Measurements from ENCODE around the gene ADNP2.

Gene ADNP2

DNA sequence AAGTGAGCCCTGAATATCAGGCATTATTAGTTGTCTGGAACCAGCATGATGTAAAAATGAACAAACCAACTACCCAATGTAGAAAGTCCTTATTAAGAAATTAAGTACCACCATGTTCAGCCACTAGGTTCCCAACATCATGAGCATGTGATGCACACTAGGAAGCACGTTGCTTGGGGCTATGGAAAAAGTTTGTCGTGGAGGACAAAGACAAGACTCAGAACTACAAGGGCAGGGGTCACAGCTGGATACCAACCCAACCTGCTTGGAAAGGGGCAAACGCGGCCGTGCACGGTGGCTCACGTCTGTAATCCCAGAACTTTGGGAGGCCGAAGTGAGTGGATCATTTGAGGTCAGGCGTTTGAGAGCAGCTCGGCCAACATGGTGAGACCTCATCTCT lies 64.0 kb downstream of the ADNP2 start:
- DNase-seq, result no peak

DNA sequence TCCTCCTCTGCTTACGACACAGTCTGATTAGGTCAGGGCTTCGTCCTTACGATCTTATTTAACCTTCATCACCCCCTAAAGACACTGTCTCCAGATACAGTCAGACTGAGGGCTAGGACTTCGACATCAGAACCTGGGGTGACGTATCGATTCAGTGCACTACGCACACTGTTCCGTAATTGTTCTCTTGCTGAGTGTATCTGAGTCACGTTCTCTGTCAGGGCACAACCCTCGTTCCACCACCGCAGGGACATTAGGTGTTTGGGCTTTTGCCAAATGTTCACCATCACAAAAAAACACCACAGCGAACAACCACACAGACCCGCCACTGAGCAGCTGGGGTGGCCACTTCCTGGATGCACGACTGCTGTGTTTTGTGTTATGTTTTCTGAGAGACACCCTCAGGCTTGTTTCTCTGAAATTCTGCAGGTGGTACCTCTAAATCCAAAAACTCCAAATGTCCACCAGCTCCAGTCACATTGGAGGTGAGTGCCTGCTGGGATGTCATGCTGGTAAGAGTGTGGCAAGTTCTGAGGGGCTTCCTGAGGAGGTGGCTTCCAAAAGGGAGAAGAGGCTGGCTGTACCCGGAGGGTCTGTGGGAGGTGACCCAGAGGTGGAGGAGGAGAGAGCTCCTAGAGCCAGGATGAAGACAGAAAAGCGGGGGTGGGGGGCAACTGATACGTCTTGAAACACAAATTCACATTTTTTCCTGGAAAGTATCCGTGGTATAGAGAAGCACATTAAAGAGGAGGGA lies 66.6 kb downstream of the ADNP2 start:
- no peak for DNase-seq

DNA sequence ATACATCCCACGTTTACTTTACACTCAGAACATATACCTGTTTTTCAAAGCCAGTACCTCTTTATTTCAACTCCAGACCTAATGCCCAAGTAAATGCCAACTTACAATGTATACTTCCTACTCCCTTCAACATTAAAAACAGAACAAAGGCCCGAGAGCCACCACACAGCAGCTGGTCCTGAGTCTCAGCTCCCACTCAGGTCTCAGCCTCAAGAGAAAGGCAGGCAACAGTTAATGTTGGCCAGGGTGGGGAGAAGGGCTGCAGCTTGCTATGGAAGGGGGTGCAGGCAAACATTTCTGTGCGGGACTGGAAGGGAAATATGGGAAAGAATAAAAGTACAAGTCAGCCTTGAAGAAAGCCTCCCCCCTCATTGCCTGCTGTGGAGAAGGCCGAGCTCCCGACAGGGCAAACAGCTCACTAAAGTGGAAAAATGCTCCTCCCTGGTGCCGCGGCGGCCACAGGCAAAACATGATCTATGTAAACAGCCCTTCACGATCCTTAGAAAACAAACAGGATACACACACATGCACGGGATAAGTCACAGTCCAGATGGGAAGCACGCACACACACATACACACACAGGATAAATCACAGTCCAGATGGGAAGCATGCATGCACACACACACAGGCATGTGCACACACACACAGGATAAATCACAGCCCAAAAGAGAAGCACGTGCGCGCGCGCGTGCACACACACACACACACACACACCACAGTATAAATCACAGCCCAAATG lies 67.4 kb downstream of the ADNP2 start:
- no peak for DNase-seq

DNA sequence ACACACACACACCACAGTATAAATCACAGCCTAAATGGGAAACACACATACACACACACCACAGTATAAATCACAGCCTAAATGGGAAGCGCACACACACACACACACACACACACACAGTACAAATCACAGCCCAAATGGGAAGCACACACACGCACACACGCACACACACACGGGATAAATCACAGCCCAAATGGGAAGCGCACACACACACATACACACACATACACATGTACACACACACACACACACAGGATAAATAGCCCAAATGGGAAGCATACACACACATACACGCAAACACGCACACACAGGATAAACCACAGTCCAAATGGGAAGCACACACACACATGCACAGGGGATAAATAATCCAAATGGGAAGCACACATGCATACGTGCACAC lies 68.1 kb downstream of the ADNP2 start:
- DNase-seq, result no peak

DNA sequence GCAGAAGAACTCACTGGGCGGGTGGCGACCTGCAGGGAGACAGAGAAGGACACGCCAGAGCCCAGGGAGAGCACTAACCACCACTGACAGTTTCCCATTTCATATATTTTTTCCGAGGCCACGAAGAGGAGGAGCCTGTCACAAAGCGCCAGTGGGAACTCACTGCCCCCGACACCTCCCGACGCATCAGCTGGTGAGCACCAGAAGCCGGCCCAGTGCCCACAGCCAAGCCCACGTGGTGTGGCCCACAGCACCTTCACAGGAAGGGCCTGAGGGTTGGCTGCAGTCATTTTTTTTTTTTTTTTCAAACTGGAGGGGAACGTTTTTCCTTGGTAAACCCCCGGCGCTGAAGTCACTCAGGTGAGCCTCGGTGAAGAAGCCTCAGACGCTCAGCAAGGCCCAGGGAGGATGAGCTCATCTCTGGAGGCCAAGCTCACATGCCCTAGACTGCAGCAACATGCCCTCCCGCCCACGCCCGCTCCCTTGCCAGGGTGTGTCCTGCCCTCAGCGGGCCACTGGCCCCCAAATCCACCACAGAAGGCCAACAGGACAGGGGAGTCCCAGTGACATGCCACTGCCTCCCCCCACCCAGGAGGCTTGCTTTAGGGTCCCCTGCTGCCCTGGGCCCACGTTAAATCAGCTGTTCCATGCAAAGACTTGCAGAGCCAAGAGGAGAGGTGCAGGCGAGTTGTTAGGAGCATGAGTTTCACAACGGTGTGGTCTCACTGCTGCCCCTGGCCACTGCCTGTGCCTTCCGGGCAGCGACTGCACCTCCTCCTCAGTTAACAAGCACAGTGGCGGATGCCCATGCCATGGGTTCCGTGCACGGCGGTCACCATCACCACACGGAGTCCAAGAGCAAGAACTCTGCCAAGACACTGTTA lies 70.1 kb downstream of the ADNP2 start:
- no peak for DNase-seq

DNA sequence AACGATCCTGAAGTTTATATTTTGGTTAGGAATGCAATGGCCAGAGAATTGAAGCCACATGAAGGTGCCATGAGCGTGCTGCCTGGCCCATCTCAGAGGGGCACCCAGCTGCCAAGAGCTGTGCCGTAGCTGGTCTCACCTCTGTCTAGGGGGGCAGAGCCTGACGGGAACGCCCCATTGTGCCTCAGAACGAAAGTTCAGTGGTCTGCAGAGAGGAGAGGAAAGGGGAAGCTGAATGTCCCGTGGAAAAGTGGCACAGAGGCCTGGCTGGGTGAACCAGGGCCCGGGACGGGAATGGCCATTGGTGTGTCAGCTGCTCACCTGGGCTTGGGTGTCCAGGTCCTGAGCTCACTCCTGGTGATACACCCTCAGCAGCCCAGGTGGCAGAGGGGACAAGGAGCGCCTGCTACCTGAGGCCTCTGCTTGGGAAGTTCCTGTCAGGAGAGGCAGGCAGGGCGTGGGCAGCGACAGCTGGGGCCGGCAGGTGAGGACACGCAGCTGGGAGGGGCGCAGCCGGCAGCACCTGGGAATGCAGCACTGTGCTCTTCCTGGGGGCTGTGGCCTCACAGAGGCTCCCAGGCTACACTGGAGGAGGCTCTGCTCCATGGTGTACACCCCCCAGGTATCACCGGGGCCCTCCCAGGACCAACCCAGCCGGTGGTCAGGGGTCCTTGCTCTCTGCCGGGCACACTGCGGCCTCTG lies 70.9 kb downstream of the ADNP2 start:
- DNase-seq, result no peak

DNA sequence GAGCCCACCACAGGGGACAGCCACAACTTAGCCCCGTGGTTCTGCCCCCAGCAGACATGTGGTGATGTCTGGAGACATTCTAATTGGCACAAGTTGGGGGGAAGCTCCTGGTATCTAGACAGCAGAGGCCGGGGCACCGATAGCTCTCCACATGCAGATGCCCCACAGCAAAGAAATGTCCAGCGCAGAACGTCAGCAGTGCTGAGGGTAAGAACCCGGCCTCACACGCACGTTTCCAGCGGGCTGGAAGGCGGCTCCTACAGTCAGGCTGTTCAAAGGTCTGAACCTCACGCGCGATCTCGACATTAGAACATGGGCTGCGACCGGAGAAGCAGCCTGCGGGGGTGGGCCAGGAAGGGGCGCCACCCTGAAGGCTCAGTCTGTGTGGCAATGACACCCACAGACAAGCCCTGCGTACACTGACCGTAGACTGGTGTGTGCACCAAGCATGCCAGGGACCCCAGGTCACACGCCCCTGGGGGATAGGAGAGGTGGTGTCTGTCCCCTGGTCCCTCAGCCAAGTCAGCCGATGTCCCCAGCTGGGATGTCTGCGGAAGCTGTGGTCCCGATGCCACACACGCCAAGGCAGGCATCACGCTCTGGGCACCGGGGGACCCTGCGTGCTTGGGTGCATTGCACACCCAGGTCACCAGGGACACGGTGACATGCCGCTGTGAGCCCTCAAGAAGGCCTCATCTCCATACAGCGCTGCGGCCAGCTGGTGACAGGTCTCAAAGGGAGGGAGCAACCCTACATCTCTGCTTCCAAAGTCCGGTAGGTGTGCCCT lies 71.9 kb downstream of the ADNP2 start:
- no peak for DNase-seq

DNA sequence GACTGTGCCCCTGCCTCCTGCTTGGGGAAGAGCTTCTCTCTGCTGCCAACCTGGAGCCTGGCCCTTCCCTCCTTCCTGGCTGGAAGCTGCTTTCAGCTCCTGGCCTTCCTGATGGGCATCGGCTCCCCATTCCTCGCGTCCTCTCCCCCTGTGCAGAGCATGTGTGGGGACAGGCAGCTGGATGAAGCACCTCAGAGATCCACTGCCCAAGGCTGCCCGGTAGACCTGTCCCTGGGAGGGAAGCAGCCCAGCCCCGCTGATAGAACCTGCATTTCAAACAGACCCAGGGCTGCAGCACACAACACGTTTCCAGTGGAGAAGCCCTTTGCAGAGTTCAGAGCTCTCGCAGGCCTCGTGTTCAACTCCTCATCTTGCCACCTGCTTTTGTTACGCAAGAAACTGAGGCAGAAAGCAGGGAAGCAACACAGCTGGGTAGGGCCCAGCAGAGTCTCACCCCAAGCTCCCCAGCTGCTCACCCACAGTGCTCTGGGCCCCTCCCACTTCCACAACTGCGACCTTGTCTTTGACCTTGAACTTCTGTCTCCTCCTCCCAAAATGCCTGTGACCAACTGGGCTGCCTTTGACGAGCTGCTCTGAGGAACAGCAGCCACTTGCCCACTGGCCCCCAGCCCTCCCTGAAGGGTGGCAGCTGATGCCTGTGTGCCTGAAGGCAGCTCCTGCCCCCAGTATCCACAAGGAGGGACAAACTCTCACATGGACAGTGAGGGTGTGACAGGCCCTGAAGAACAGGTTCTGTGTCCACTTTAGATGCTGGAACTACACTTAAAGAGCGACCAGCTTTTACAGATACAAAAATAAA lies 72.8 kb downstream of the ADNP2 start:
- DNase-seq, result no peak

DNA sequence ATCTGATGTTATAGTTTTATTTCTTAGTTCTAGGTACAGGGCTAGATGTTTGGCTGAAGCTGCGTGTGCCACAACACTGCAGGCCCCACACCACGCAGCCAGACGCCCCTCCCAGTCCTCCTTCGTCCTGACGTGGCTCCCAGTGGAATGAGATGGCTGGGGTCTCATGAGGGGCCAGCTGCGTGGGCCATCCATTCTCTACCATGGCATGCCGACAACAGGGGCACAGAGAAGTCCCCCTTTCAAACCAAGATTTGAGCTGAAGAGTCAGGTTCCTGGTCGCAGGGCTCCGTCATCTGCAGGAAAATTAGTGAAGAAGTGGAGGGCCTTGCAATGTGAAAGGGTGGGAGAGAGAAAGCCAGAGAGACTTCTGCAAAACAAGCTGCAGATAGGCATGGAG lies 73.8 kb downstream of the ADNP2 start:
- no peak for DNase-seq

DNA sequence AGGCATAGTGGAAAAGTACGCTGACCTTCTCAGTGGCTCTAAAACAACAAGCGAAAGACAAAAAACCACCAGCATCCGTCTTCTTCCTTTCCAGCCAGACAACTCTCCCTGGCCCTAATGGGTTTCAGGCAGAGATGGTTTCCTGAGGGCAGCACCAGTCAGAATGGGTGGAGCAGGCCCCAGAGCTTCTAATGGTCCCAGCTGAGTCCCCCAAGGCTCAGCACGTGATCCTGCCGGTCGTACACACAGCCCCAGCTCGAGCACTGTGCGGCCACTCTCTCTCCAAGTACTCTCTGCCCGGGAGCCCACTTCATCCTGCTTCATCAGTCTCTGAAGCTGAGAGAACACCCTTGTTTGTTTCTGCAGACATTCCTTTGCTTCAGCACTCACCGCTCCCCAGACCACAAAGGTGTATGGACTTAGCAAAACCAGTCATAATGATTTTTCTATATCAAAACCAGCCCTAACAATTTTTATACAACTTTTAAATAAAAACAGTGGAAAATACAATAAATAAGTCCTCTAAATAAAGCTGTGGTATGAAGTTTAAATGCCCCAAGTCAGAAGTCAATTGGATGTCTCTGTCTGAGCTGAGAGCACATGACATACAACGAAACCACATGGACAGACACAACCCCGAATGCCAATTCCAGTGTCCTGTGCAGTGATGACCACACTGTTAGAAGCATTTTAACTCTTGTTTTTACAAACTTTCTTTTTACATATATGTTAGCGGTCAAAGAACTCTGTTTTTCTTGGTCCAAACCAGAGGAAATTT lies 74.4 kb downstream of the ADNP2 start:
- DNase-seq, result no peak

DNA sequence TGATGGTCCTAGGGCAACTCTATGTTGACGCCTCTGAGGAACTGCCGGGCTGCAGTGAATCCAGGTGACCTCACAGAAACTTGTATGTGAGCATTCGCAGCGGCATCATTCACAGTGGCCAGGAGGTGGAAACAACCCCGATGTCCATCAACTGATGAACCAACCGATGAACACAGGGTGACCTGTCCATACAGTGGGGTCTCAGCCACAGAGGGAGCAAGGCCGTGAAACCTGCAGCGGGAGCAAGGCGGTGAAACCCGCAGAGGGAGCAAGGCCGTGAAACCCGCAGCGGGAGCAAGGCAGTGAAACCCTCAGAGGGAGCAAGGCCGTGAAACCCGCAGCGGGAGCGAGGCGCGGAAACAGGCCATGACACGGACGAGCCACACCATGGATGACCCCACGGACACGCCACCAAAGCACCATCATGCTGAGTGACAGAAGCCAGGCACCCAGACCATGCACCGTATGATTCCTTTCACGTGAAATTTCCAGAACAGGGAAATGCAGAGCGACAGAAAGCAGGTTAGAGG lies 75.2 kb downstream of the ADNP2 start:
- no peak for DNase-seq

DNA sequence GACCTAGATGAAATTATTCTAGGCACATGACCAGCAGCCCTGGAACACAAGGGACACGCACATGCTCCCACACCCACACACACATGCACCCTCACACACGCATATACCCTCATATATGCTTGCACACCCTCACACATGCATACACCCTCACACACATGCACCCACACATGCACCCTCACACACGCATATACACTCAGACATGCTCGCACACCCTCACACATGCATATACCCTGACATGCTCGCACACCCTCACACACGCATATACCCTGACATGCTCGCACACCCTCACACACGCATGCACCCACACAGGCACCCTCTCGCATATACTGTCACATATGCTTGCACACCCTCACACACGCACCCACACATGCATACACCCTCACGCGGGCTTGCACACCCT lies 76.5 kb downstream of the ADNP2 start:
- DNase-seq, result no peak

DNA sequence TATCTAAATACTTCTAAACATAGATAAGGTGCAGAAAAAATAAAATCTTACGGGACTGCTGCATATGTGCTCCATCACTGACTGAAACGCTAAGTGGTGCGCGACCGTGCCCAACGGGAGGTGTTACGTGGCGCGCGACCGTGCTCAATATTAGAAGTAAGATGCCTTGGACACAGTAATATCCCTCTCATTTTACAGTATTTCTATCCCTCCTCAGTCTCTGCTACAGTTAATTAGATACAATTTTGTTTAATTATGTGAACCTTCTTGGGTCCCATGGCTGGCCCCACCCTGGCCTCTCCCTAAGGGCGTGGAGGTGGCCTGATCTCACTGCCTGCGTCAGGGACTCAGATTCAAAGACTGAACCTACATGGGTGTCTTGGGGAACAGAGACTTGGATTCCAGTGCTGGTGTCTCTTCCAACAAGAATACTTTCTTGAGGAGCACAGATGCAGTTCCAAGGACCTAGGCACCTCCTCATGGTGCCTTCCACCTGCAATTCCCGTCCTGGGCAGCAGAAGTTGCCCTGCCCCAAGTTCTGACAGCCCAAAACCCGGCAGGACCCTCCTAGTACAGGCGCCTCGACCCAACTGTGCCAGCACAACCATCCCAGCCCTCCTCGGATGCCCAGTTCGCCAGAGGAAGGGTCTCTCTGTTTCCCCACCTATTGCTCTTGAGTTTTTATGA lies 79.0 kb downstream of the ADNP2 start:
- DNase-seq, result no peak

DNA sequence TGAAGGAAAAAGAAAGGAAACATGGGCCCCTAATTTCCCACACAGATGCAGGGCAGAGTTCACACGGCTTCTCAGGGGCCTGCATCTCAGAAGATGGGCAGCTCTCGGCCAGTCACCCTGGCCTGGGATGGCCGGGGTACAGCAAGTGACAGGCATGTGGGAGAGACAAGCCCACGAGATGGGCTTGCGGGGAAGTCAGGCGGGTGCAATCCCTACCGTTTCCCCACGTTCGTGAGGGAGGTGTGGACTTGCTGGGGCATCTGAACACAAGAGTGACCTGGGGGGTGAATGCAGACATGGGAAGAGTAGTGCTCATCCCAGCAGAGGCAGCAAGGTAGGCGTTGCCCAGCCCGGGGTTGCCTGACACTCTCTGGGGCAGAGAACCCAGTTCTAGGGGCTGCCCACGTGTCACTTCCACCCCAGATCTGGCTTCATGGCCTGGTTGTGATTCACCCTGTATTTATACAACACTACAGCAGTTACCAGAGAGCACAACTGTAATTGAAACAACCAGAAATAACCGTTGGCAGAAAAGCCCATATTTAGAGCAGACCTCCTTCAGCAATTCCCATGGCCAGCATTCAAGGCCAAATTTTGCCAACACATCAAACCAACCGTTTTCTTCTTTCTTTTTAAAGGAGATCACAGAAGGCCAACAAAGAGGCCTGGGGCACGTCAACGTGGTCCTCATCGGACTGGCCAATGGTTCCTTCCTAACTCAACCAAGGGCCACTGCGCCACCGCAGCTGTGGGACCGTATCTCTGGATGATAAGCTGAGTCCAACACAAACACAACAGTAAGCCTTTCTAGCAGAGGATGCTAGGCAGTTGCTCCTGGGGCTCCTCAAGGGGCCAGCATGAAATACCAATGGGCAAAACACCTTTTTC lies 79.8 kb downstream of the ADNP2 start:
- no peak for DNase-seq

DNA sequence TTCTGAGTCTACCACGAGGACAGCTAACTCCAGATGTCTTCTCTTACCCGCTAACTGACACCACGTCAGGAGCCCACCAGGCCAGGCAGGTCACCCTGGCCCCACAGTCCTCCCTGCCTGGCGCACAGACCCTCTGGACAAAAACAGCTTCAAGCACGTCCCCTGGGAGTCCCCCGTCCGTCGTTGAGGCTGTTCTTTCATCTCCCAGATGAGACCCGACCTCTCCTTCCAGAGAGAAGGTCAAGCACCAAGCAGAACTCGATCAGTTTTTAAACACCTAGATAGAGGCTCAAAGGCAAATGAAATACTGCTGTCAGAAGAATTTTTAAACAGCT lies 80.4 kb downstream of the ADNP2 start:
- no peak for DNase-seq
